ENCODE measurements around the gene PRDM15. TPM values are rescaled to one million over a fixed set of nuclear protein-coding genes. Genes with fewer than 3 reads are reported as not detected.

Gene PRDM15
- total RNA-seq, 1 experiment from 2014 or later = 10.4 TPM

DNA sequence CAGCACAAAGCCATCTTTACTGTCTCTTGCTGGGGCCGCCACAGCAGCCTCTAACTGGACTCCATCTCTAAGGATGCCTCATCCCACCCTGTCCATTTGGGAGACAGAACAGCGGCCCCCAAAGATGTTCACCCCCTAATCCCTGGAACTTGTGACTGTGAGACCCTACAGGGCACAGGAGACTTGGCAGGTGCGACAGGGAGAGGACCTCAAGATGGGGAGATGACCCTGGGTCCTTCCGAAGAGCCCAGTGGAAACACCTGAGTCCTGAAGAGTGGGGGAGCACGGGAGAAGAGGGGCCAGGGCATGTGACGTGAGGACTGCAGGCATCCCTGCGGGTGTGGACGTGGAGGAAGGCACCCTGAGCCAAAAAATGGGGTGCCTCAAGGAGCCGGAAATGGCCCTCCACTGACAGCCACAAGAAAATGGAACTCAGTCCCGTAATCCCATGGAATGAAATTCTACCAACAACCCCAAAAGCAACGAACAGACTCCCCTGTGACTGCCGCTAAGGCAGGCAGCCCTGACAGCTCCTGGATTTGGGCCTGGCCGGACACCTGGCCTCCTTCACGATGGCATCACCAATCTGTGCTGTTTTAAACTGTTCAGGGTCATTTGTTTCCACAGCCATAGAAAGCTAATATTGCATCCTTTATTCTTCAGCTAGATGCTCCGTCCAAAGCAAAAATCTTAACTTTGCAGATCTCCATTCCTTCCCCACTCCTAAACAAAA, 40.7 kb upstream of the PRDM15 start:
- no peaks in the 10 kb centered on the region for H3K4me1 Mint-ChIP-seq (ENCODE audit: low read depth, unreplicated experiment)

DNA sequence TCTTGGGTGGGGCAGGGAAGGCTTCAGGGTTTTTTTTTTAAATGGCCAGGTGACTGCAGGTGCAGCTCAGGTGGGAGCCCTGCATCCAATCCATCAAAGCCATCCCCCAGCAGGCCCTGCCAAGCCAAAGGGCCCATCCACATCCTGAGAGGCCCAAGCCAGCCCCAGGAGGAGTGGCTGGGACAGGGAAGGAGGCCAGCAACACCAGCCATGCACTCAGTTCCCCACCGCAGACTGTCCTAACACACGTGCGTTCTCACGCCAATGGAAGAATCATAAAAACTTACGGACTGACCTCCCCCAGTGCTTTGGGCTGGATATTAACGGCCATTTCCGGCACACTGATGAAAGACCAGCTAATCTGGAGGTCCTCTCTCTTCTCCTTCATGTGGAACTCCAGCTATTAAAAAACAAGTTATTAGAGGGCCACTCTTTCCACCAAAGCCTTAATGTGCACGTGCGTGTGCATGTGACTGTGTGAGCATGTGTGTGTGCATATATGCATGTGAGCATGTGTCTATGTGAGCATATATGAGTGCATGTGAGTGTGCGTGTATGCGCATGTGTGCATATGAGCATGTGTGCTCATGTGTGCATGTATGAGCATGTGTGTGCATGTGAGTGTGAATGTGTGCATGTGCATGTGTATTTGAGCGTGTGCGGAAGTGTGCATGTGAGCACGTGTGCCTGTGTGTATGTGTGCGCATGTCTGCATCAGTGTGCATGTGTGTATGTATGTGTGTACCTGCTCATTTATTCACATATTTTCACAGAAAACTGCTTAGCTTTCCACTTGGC, 39.6 kb upstream of the PRDM15 start:
- BruUV-seq (replicated peaks) = no TSS peak
- TF ChIP-seq, protein P1, sequence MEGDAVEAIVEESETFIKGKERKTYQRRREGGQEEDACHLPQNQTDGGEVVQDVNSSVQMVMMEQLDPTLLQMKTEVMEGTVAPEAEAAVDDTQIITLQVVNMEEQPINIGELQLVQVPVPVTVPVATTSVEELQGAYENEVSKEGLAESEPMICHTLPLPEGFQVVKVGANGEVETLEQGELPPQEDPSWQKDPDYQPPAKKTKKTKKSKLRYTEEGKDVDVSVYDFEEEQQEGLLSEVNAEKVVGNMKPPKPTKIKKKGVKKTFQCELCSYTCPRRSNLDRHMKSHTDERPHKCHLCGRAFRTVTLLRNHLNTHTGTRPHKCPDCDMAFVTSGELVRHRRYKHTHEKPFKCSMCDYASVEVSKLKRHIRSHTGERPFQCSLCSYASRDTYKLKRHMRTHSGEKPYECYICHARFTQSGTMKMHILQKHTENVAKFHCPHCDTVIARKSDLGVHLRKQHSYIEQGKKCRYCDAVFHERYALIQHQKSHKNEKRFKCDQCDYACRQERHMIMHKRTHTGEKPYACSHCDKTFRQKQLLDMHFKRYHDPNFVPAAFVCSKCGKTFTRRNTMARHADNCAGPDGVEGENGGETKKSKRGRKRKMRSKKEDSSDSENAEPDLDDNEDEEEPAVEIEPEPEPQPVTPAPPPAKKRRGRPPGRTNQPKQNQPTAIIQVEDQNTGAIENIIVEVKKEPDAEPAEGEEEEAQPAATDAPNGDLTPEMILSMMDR (IDR thresholded peaks at IDR 0.05; ENCODE audit: unreplicated experiment) = no peak
- no peaks in the 10 kb centered on the region for H3K4me1 Mint-ChIP-seq (ENCODE audit: low read depth, unreplicated experiment)
- no peaks in the 10 kb centered on the region for H3K9me3 Mint-ChIP-seq (ENCODE audit: low read depth, unreplicated experiment)
- no peak overlapping the region for H3K27ac Mint-ChIP-seq (ENCODE audit: unreplicated experiment)
- H3K27me3 Mint-ChIP-seq (ENCODE audit: unreplicated experiment) = no peaks in the 10 kb centered on the region
- DNase-seq = no peak
- no peak overlapping the region for H3K4me3 Mint-ChIP-seq (ENCODE audit: low read depth, unreplicated experiment)
- H3K36me3 Mint-ChIP-seq (ENCODE audit: insufficient read depth, unreplicated experiment) = no peaks in the 10 kb centered on the region
- CTCF ChIA-PET = no interaction called here
- intact Hi-C loops (cut with micrococcal nuclease; ENCODE audit: unreplicated experiment) = no loop called here

More for the DNA sequence above, 40.7 kb upstream of the PRDM15 start:
- H3K27me3 Mint-ChIP-seq (ENCODE audit: unreplicated experiment) = no peaks in the 10 kb centered on the region
- H3K9me3 Mint-ChIP-seq (ENCODE audit: low read depth, unreplicated experiment) = no peaks in the 10 kb centered on the region
- TF ChIP-seq, protein P1 (IDR thresholded peaks at IDR 0.05; ENCODE audit: unreplicated experiment) = no peak
- H3K27ac Mint-ChIP-seq (ENCODE audit: unreplicated experiment) = no peak overlapping the region
- intact Hi-C loops (cut with micrococcal nuclease; ENCODE audit: unreplicated experiment) = no loop called here
- CTCF ChIA-PET = no interaction called here
- no peak for DNase-seq
- no peak overlapping the region for H3K4me3 Mint-ChIP-seq (ENCODE audit: low read depth, unreplicated experiment)
- no peaks in the 10 kb centered on the region for H3K36me3 Mint-ChIP-seq (ENCODE audit: insufficient read depth, unreplicated experiment)
- BruUV-seq (replicated peaks) = no TSS peak

DNA sequence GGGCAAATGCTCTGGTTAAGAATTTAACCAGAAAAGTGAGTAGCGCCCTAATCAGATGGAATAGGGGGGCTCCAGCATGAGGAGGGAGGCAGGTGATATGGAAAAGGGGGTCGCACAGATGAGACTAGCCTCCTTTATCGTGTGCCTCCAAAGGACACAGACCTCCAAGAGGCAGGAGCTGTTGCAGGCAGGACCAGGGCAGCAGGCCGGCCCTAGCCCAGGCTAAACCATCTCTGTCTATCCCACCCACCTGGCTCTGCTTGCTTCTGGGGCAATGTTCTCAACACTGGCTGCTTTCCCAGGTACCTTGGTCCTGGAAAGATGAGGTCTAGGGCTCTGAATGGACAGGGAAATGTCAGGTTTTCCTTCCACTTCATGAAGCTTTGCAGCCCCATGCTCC, 38.4 kb upstream of the PRDM15 start:
- TF ChIP-seq, protein P1 (IDR thresholded peaks at IDR 0.05; ENCODE audit: unreplicated experiment) = no peak
- no peaks in the 10 kb centered on the region for H3K36me3 Mint-ChIP-seq (ENCODE audit: insufficient read depth, unreplicated experiment)
- no peaks in the 10 kb centered on the region for H3K9me3 Mint-ChIP-seq (ENCODE audit: low read depth, unreplicated experiment)
- no peaks in the 10 kb centered on the region for H3K27me3 Mint-ChIP-seq (ENCODE audit: unreplicated experiment)
- intact Hi-C loops (cut with micrococcal nuclease; ENCODE audit: unreplicated experiment) = no loop called here
- no TSS peak for BruUV-seq (replicated peaks)
- H3K4me1 Mint-ChIP-seq (ENCODE audit: low read depth, unreplicated experiment) = no peaks in the 10 kb centered on the region
- CTCF ChIA-PET = no interaction called here
- DNase-seq = no peak
- no peak overlapping the region for H3K4me3 Mint-ChIP-seq (ENCODE audit: low read depth, unreplicated experiment)
- H3K27ac Mint-ChIP-seq (ENCODE audit: unreplicated experiment) = no peak overlapping the region

DNA sequence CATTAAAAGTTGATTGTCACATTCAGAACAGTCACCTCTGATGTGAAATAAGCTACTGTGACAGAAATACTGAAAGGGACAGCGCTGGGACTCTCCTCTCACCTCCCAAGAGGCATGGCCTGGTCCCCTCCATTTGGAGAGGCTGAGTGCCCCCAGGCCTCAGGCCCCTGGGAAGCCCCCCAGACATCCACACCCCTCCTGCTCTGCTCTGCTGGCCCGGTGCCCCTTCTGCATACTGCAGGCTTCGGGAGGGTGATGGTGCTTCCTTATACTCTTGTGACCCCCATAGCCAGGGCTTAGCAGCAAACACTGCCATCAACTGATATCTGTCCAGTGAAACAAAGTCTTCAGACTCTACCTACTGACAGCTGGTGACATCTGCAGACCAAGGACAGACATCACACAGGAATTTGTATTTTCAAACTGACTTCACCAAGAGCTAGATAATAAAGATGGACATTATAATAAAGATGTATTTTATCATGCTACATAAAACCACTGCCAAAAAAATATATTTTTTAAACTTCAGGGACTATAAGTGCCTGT, 37.8 kb upstream of the PRDM15 start:
- Mint-ChIP-seq H3K4me3 (ENCODE audit: low read depth, unreplicated experiment) (no peak overlapping the region), H3K4me1 (ENCODE audit: low read depth, unreplicated experiment) (no peaks in the 10 kb centered on the region), H3K27ac (ENCODE audit: unreplicated experiment) (no peak overlapping the region), H3K27me3 (ENCODE audit: unreplicated experiment) (no peaks in the 10 kb centered on the region), H3K36me3 (ENCODE audit: insufficient read depth, unreplicated experiment) (no peaks in the 10 kb centered on the region), H3K9me3 (ENCODE audit: low read depth, unreplicated experiment) (no peaks in the 10 kb centered on the region)
- no peak for DNase-seq
- no TSS peak for BruUV-seq (replicated peaks)
- TF ChIP-seq, protein P1 (IDR thresholded peaks at IDR 0.05; ENCODE audit: unreplicated experiment) = no peak
- intact Hi-C loops (cut with micrococcal nuclease; ENCODE audit: unreplicated experiment) = no loop called here
- CTCF ChIA-PET = no interaction called here

All from Calu3 (cell line).